Glutamatergic neuron (in vitro differentiated cells): ENCODE data around the gene LITAF. TPM values are rescaled to one million over a fixed set of nuclear protein-coding genes. Genes with fewer than 3 reads are reported as not detected.

Experiments used
- DNase-seq: peaks from one replicate; pipeline ENCODE4 v3.0.0; 2022
- H3K27ac Mint-ChIP-seq: one replicate; pipeline ENCODE4 v1.8.0; 2020; ENCODE audit warnings: mild to moderate bottlenecking, mixed read lengths, inconsistent platforms; ENCODE audit not compliant: unreplicated experiment
- H3K27me3 Mint-ChIP-seq: one replicate; pipeline ENCODE4 v1.8.0; 2020; ENCODE audit warnings: mild to moderate bottlenecking, moderate library complexity, mixed read lengths, inconsistent platforms; ENCODE audit not compliant: unreplicated experiment
- H3K36me3 Mint-ChIP-seq: one replicate; pipeline ENCODE4 v1.8.0; 2020; ENCODE audit warnings: mild to moderate bottlenecking, mixed read lengths, inconsistent platforms; ENCODE audit not compliant: unreplicated experiment
- H3K4me1 Mint-ChIP-seq: one replicate; pipeline ENCODE4 v1.8.0; 2020; ENCODE audit warnings: mild to moderate bottlenecking, low read depth, mixed read lengths, inconsistent platforms; ENCODE audit not compliant: unreplicated experiment
- H3K4me3 Mint-ChIP-seq: one replicate; pipeline ENCODE4 v1.8.0; 2020; ENCODE audit warnings: mild to moderate bottlenecking, mixed read lengths, inconsistent platforms; ENCODE audit not compliant: unreplicated experiment
- H3K9me3 Mint-ChIP-seq: one replicate; pipeline ENCODE4 v1.8.0; 2020; ENCODE audit warnings: mild to moderate bottlenecking, moderate library complexity, mixed read lengths, inconsistent platforms; ENCODE audit not compliant: unreplicated experiment
- total RNA-seq: library from RNA; stranded (reverse); fragmentation: NEBNext Ultra II Directional; extraction: Animal tissue kit (Norgen Biotek cat#: 25700); gene quantifications from one replicate; pipeline ENCODE4 v1.2.1, GENCODE V29; 2021; ENCODE audit not compliant: unreplicated experiment
- TF ChIP-seq, protein P1 (sequence below): fragments of 200-600 bp; sonication (generic); IDR thresholded peaks from one replicate; pipeline ENCODE4 v1.5.0; 2021; ENCODE audit not compliant: partially characterized antibody, unreplicated experiment

LITAF gene
- total RNA-seq, 1 donor from 2014 or later: 29.2 TPM

DNA sequence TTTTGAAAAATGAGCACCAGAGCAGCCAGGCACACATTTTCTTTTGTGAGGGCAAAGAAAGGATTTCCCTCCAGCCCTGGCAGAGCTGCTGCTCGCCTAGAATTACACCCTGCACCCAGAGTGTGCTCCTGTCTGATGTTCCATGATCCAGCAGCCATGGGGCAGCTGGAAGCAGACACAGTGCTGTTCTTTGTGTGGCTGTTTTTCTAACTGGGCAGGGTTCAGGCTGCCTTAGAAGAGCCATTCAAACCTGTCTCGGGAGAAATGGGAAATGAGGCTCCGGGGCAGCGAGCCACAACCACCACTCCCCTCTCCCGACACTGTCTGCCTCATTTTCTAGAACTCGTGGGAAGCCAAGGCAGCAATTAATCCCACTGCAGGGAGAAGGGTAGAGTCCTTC is 28.9 kb downstream of the LITAF start:
- peaks cover 3% of the 10 kb centered on the region for H3K9me3 Mint-ChIP-seq
- H3K4me3 Mint-ChIP-seq: no peak overlapping the region
- DNase-seq: no peak
- TF ChIP-seq, protein P1, sequence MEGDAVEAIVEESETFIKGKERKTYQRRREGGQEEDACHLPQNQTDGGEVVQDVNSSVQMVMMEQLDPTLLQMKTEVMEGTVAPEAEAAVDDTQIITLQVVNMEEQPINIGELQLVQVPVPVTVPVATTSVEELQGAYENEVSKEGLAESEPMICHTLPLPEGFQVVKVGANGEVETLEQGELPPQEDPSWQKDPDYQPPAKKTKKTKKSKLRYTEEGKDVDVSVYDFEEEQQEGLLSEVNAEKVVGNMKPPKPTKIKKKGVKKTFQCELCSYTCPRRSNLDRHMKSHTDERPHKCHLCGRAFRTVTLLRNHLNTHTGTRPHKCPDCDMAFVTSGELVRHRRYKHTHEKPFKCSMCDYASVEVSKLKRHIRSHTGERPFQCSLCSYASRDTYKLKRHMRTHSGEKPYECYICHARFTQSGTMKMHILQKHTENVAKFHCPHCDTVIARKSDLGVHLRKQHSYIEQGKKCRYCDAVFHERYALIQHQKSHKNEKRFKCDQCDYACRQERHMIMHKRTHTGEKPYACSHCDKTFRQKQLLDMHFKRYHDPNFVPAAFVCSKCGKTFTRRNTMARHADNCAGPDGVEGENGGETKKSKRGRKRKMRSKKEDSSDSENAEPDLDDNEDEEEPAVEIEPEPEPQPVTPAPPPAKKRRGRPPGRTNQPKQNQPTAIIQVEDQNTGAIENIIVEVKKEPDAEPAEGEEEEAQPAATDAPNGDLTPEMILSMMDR: no peak
- H3K36me3 Mint-ChIP-seq: peaks cover 17% of the 10 kb centered on the region
- peaks cover 15% of the 10 kb centered on the region for H3K4me1 Mint-ChIP-seq
- peak overlapping the region; percentile 62 for H3K27ac Mint-ChIP-seq
- H3K27me3 Mint-ChIP-seq: peaks cover 3% of the 10 kb centered on the region

GRCh38 chr16:11556945-11557720 is 29.6 kb downstream of the LITAF start:
- H3K4me1 Mint-ChIP-seq: peaks cover 18% of the 10 kb centered on the region
- no peak for DNase-seq
- H3K4me3 Mint-ChIP-seq: no peak overlapping the region
- H3K27ac Mint-ChIP-seq: peak overlapping the region; percentile 62
- H3K9me3 Mint-ChIP-seq: peaks cover 3% of the 10 kb centered on the region
- TF ChIP-seq, protein P1: no peak
- H3K27me3 Mint-ChIP-seq: peaks cover 3% of the 10 kb centered on the region
- peaks cover 17% of the 10 kb centered on the region for H3K36me3 Mint-ChIP-seq

GRCh38 chr16:11556214-11556819 is 30.4 kb downstream of the LITAF start:
- H3K27ac Mint-ChIP-seq: no peak overlapping the region
- H3K36me3 Mint-ChIP-seq: peaks cover 17% of the 10 kb centered on the region
- no peak for DNase-seq
- TF ChIP-seq, protein P1: no peak
- peaks cover 3% of the 10 kb centered on the region for H3K9me3 Mint-ChIP-seq
- H3K4me1 Mint-ChIP-seq: peaks cover 15% of the 10 kb centered on the region
- H3K27me3 Mint-ChIP-seq: peaks cover 3% of the 10 kb centered on the region
- no peak overlapping the region for H3K4me3 Mint-ChIP-seq

GRCh38 chr16:11554053-11554452 is 32.7 kb downstream of the LITAF start:
- peaks cover 3% of the 10 kb centered on the region for H3K27me3 Mint-ChIP-seq
- DNase-seq: no peak
- no peak overlapping the region for H3K4me3 Mint-ChIP-seq
- H3K4me1 Mint-ChIP-seq: peaks cover 7% of the 10 kb centered on the region
- TF ChIP-seq, protein P1: no peak
- no peak overlapping the region for H3K27ac Mint-ChIP-seq
- peaks cover 34% of the 10 kb centered on the region for H3K36me3 Mint-ChIP-seq
- peaks cover 4% of the 10 kb centered on the region for H3K9me3 Mint-ChIP-seq

GRCh38 chr16:11553371-11553770 is 33.3 kb downstream of the LITAF start:
- H3K4me3 Mint-ChIP-seq: no peak overlapping the region
- peaks cover 7% of the 10 kb centered on the region for H3K4me1 Mint-ChIP-seq
- no peak overlapping the region for H3K27ac Mint-ChIP-seq
- no peak for DNase-seq
- H3K27me3 Mint-ChIP-seq: peaks cover 3% of the 10 kb centered on the region
- TF ChIP-seq, protein P1: no peak
- peaks cover 3% of the 10 kb centered on the region for H3K9me3 Mint-ChIP-seq
- peaks cover 38% of the 10 kb centered on the region for H3K36me3 Mint-ChIP-seq
